Endodermal cell (in vitro differentiated cells): Measurements from ENCODE around the gene ORMDL3. TPM values are rescaled to one million over a fixed set of nuclear protein-coding genes. Genes with fewer than 3 reads are reported as not detected.

Source experiments
- DNase-seq: peaks from one replicate; pipeline ENCODE4 v3.0.0-alpha.2; 2017
- H3K27ac ChIP-seq: 2 replicates; pipeline ENCODE4 v1.5.1; 2013; ENCODE audit warnings: mild to moderate bottlenecking, low read depth, low read length, moderate library complexity
- H3K27me3 ChIP-seq: 2 replicates; pipeline ENCODE4 v1.6.1; 2013; ENCODE audit warnings: mild to moderate bottlenecking, low read length, moderate library complexity; ENCODE audit not compliant: insufficient read depth, control insufficient read depth, poor library complexity, severe bottlenecking
- H3K36me3 ChIP-seq: 2 replicates; pipeline ENCODE4 v1.7.0; 2013; ENCODE audit warnings: mild to moderate bottlenecking, low read length, moderate library complexity; ENCODE audit not compliant: control insufficient read depth, insufficient read depth
- H3K4me1 ChIP-seq: one replicate; pipeline ENCODE4 v1.7.0; 2013; ENCODE audit warnings: low read length; ENCODE audit not compliant: control insufficient read depth, insufficient read depth
- H3K4me3 ChIP-seq: 2 replicates; pipeline ENCODE4 v1.5.1; 2013; ENCODE audit warnings: mild to moderate bottlenecking, low read length, moderate library complexity
- H3K9ac ChIP-seq: 2 replicates; pipeline ENCODE4 v1.6.1; 2013; ENCODE audit warnings: mild to moderate bottlenecking, low read length, moderate library complexity; ENCODE audit not compliant: poor library complexity, severe bottlenecking; ENCODE audit errors: extremely low read depth
- H3K9me3 ChIP-seq: 2 replicates; pipeline ENCODE4 v1.6.1; 2013; ENCODE audit warnings: mild to moderate bottlenecking, low read length, moderate library complexity; ENCODE audit not compliant: control insufficient read depth
- H3K27ac Mint-ChIP-seq: 2 replicates; pipeline ENCODE4 v1.8.0; 2020; ENCODE audit warnings: mixed read lengths
- H3K27me3 Mint-ChIP-seq: 2 replicates; pipeline ENCODE4 v1.8.0; 2021; ENCODE audit warnings: mild to moderate bottlenecking, mixed read lengths; ENCODE audit not compliant: insufficient read depth
- H3K36me3 Mint-ChIP-seq: 2 replicates; pipeline ENCODE4 v1.8.0; 2020; ENCODE audit warnings: low read depth, mixed read lengths
- H3K4me1 Mint-ChIP-seq: 2 replicates; pipeline ENCODE4 v1.8.0; 2020; ENCODE audit warnings: mixed read lengths
- H3K4me3 Mint-ChIP-seq: 2 replicates; pipeline ENCODE4 v1.8.0; 2020; ENCODE audit warnings: mild to moderate bottlenecking, moderate library complexity, mixed read lengths
- H3K9me3 Mint-ChIP-seq: 2 replicates; pipeline ENCODE4 v1.8.0; 2020; ENCODE audit warnings: mild to moderate bottlenecking, mixed read lengths
- CTCF ChIP-seq: fragments of 200-600 bp; sonication (generic); conservative IDR thresholded peaks from 2 replicates; pipeline ENCODE4 v1.5.0; 2021; ENCODE audit warnings: antibody characterized with exemption, mild to moderate bottlenecking
- WGBS, 2 experiments: methylation state at CpG; one replicate each; pipeline versions ENCODE4 v1.1.5 to v1.1.7; 2013; ENCODE audit warnings: missing lambda C conversion rate in 2 of 2, mixed read lengths in 1 of 2; ENCODE audit not compliant: insufficient coverage in 1 of 2, insufficient read length in 1 of 2; 5-methylcytosine and 5-hydroxymethylcytosine counted together
- total RNA-seq, 2 donors: library from RNA; stranded (reverse); fragmentation: NEBNext Ultra II Directional in 1 of 2; extraction: Animal tissue kit (Norgen Biotek cat#: 25700) in 1 of 2; gene quantifications; 2 replicates in 1 of 2; 3 replicates in 1 of 2; pipeline ENCODE4 v1.2.1, GENCODE V29; 2021

The ORMDL3 gene
- total RNA-seq, 2 donors from 2014 or later = 77.7 to 83.8 TPM

- Histone ChIP-seq H3K36me3 (no peaks in the 10 kb centered on the region), H3K4me1 (peaks cover 5% of the 10 kb centered on the region), H3K9me3 (no peaks in the 10 kb centered on the region), H3K27ac (no peak overlapping the region), H3K9ac (no peak overlapping the region), H3K27me3 (no peaks in the 10 kb centered on the region), H3K4me3 (no peak overlapping the region)
- no peak for TF ChIP-seq CTCF
- Mint-ChIP-seq H3K4me1 (peaks cover 6% of the 10 kb centered on the region), H3K27me3 (peaks cover 2% of the 10 kb centered on the region), H3K4me3 (no peak overlapping the region), H3K36me3 (peaks cover 2% of the 10 kb centered on the region), H3K27ac (no peak overlapping the region), H3K9me3 (no peaks in the 10 kb centered on the region)
- no peak for DNase-seq
- 92 to 96% methylated on average over 3 to 4 of the region's 4 CpGs for WGBS, 2 experiments
These were observed 29.3 kb downstream of the ORMDL3 start for GRCh38 chr17:39898088-39898487.

- WGBS, 2 experiments = 64 to 79% methylated on average over 2 to 3 of the region's 3 CpGs
- H3K4me1 Mint-ChIP-seq = peaks cover 6% of the 10 kb centered on the region
- H3K27me3 ChIP-seq = no peaks in the 10 kb centered on the region
- H3K4me3 Mint-ChIP-seq = no peak overlapping the region
- H3K36me3 Mint-ChIP-seq = no peaks in the 10 kb centered on the region
- H3K27ac Mint-ChIP-seq = peak overlapping the region; percentile 41
- peaks cover 5% of the 10 kb centered on the region for H3K4me1 ChIP-seq
- no peak overlapping the region for H3K27ac ChIP-seq
- TF ChIP-seq CTCF = no peak
- H3K9me3 ChIP-seq = no peaks in the 10 kb centered on the region
- peaks cover 14% of the 10 kb centered on the region for H3K27me3 Mint-ChIP-seq
- peak; percentile 8 for DNase-seq
- no peaks in the 10 kb centered on the region for H3K9me3 Mint-ChIP-seq
- H3K9ac ChIP-seq = no peak overlapping the region
- no peaks in the 10 kb centered on the region for H3K36me3 ChIP-seq
- no peak overlapping the region for H3K4me3 ChIP-seq
These were observed 32.6 kb downstream of the ORMDL3 start for GRCh38 chr17:39894681-39895376.

GRCh38 chr17:39889200-39889599 lies 38.2 kb downstream of the ORMDL3 start:
- no peaks in the 10 kb centered on the region for H3K36me3 Mint-ChIP-seq
- H3K9me3 Mint-ChIP-seq = no peaks in the 10 kb centered on the region
- H3K4me3 ChIP-seq = no peak overlapping the region
- no peak for TF ChIP-seq CTCF
- H3K27ac Mint-ChIP-seq = no peak overlapping the region
- peaks cover 19% of the 10 kb centered on the region for H3K27me3 Mint-ChIP-seq
- no peak for DNase-seq
- H3K4me1 Mint-ChIP-seq = no peaks in the 10 kb centered on the region
- no peaks in the 10 kb centered on the region for H3K4me1 ChIP-seq
- H3K9me3 ChIP-seq = no peaks in the 10 kb centered on the region
- H3K36me3 ChIP-seq = no peaks in the 10 kb centered on the region
- H3K27ac ChIP-seq = no peak overlapping the region
- H3K4me3 Mint-ChIP-seq = no peak overlapping the region
- whole genome bisulfite sequencing, 2 experiments = 96% methylated on average over 2 of the region's 2 CpGs; no CpG with 5 or more reads in 1 of the 2 experiments
- no peaks in the 10 kb centered on the region for H3K27me3 ChIP-seq
- no peak overlapping the region for H3K9ac ChIP-seq
